ENCODE measurements around the gene SLC66A2. TPM values are rescaled to one million over a fixed set of nuclear protein-coding genes. Genes with fewer than 3 reads are reported as not detected.
A peak's percentile ranks its signal among the peaks of the same experiment; 100 is the strongest.

Gene SLC66A2
- total RNA-seq, 1 donor from 2014 or later, result 29.8 TPM

- no peak overlapping the region for H3K27ac Mint-ChIP-seq (ENCODE audit: unreplicated experiment)
- peaks cover 20% of the 10 kb centered on the region for H3K36me3 Mint-ChIP-seq (ENCODE audit: low read depth)
- H3K27me3 Mint-ChIP-seq (ENCODE audit: low read depth), result no peaks in the 10 kb centered on the region
- no peaks in the 10 kb centered on the region for H3K4me1 Mint-ChIP-seq
- DNase-seq (ENCODE audit: low read depth, low spot score), result no peak
- H3K9me3 Mint-ChIP-seq, result no peaks in the 10 kb centered on the region
- no peak overlapping the region for H3K4me3 Mint-ChIP-seq
- no peak for TF ChIP-seq CTCF (conservative IDR thresholded peaks at IDR 0.05)
These were observed 29.2 kb downstream of the SLC66A2 start for GRCh38 chr18:79921984-79922965.

- peaks cover 24% of the 10 kb centered on the region for H3K36me3 Mint-ChIP-seq (ENCODE audit: low read depth)
- DNase-seq (ENCODE audit: low read depth, low spot score), result no peak
- H3K4me1 Mint-ChIP-seq, result no peaks in the 10 kb centered on the region
- H3K4me3 Mint-ChIP-seq, result no peak overlapping the region
- peak overlapping the region; percentile 35 for H3K27ac Mint-ChIP-seq (ENCODE audit: unreplicated experiment)
- H3K9me3 Mint-ChIP-seq, result no peaks in the 10 kb centered on the region
- H3K27me3 Mint-ChIP-seq (ENCODE audit: low read depth), result no peaks in the 10 kb centered on the region
- no peak for TF ChIP-seq CTCF (conservative IDR thresholded peaks at IDR 0.05)
These were observed 32.4 kb downstream of the SLC66A2 start for GRCh38 chr18:79919089-79919488.

- H3K9me3 Mint-ChIP-seq, result no peaks in the 10 kb centered on the region
- H3K4me3 Mint-ChIP-seq, result no peak overlapping the region
- H3K27ac Mint-ChIP-seq (ENCODE audit: unreplicated experiment), result no peak overlapping the region
- H3K27me3 Mint-ChIP-seq (ENCODE audit: low read depth), result no peaks in the 10 kb centered on the region
- no peak for TF ChIP-seq CTCF (conservative IDR thresholded peaks at IDR 0.05)
- no peak for DNase-seq (ENCODE audit: low read depth, low spot score)
- H3K4me1 Mint-ChIP-seq, result no peaks in the 10 kb centered on the region
- H3K36me3 Mint-ChIP-seq (ENCODE audit: low read depth), result peaks cover 23% of the 10 kb centered on the region
These were observed 32.8 kb downstream of the SLC66A2 start for GRCh38 chr18:79918615-79919011.

DNA sequence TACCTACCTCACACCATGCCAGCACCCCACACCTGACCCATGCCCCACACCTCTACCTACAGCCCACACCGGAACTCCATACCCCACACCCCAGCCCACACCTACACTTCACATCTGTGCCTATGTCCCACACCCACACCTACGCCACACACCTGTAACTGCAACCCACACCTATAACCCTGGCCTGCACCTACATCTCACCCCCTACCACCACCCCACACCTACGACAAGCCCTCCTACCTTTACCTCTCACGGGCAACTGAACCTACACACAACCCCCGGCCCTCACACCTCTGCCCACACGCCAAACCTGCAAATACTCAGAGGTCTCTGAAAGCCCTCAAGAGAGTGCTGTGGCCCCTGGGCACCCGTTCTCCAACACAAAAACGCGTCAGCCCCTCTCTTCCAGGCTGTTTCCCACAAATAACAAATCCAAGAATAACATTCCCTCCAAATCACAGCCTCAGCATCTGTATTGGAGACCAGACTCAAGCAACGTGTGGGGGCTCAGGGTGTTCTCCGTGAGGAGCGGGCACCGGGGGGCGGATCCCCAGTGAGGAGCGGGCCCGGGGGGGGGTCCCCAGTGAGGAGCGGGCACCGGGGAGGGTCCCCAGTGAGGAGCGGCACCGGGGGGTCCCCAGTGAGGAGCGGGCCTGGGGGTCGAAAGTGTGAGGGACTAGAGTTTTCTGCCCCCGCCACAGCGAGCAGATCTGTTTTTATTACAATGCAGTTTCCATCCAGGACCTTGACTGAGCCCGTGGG lies 33.4 kb downstream of the SLC66A2 start:
- Mint-ChIP-seq H3K36me3 (ENCODE audit: low read depth) (peaks cover 25% of the 10 kb centered on the region), H3K27ac (ENCODE audit: unreplicated experiment) (no peak overlapping the region), H3K9me3 (no peaks in the 10 kb centered on the region), H3K27me3 (ENCODE audit: low read depth) (no peaks in the 10 kb centered on the region), H3K4me1 (peaks cover 4% of the 10 kb centered on the region), H3K4me3 (no peak overlapping the region)
- no peak for DNase-seq (ENCODE audit: low read depth, low spot score)
- no peak for TF ChIP-seq CTCF (conservative IDR thresholded peaks at IDR 0.05)

DNA sequence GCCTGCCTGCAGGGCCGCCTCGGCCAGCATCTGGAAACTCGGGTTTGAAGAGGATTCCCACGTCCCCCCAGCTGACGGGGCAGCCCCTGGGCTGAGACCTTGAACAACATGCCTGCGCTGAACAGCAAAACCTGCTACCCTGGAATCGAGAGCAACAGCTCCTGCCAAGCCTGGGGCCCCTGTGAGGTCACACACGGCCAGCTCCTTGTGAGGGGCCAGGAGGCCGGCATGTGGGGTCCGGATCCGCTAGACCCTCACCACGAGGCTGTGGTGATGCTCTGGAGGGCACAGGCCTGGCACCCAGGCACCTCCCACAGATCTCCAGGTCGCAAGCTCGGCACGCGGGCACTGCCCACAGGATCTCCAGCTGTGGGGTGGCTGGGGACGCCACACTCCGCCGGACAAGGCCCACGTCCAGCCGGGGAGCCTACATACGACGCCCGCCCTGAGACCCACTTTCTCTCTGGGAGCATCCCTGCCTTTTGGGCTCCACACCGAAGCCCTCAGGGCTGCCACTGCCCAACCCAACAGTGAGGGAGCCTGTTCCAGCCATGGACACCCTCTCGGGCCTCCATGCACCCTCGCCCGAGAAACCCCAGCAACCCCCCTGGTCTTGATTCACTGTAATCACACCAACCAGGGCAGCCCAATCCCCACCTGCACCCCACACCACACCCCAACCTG lies 34.1 kb downstream of the SLC66A2 start:
- no peak overlapping the region for H3K27ac Mint-ChIP-seq (ENCODE audit: unreplicated experiment)
- TF ChIP-seq CTCF (conservative IDR thresholded peaks at IDR 0.05), result no peak
- no peaks in the 10 kb centered on the region for H3K9me3 Mint-ChIP-seq
- H3K4me1 Mint-ChIP-seq, result peaks cover 4% of the 10 kb centered on the region
- H3K4me3 Mint-ChIP-seq, result no peak overlapping the region
- no peak for DNase-seq (ENCODE audit: low read depth, low spot score)
- no peaks in the 10 kb centered on the region for H3K27me3 Mint-ChIP-seq (ENCODE audit: low read depth)
- H3K36me3 Mint-ChIP-seq (ENCODE audit: low read depth), result peaks cover 26% of the 10 kb centered on the region

Measured in neural crest cell (in vitro differentiated cells).